Purkinje cell (primary cell): ENCODE results near the gene COL15A1. TPM values are rescaled to one million over a fixed set of nuclear protein-coding genes. Genes with fewer than 3 reads are reported as not detected.

ENCODE experiments used
- polyA plus RNA-seq: library from polyadenylated mRNA; unstranded; fragments of >200 nt; fragmentation: Nextera tagmentation; gene quantifications from 2 replicates; pipeline ENCODE4 v1.2.1, GENCODE V29; 2014

The COL15A1 gene
- 0.04 TPM in 1 of 2 replicates, not detected in the other for polyA plus RNA-seq

GRCh38 chr9:98943682-98944056 lies at the start of gene COL15A1:
Gene COL15A1 (plus strand): TSS chr9:98943907. CDS start chr9:98944062, 155 bp downstream.

GRCh38 chr9:99104459-99105151 lies 160.9 kb downstream of the COL15A1 start, which contains the start of gene TGFBR1:
Gene TGFBR1 (plus strand): TSS chr9:99105113. CDS start chr9:99105206, 93 bp downstream.

Other genes with a start within 250 kb of the COL15A1 start
- gene GABBR2, start 235.0 kb upstream of the COL15A1 start, polyA plus RNA-seq: 204 and 253 TPM in 2 replicates
- 1.5 and 1.7 TPM in 2 replicates for gene ANKS6, start 147.4 kb upstream of the COL15A1 start, polyA plus RNA-seq
- 1.2 TPM in 1 of 2 replicates, not detected in the other for gene GALNT12, start 136.2 kb upstream of the COL15A1 start, polyA plus RNA-seq
- 3.1 and 4.2 TPM in 2 replicates for gene TGFBR1, start 161.2 kb downstream of the COL15A1 start, polyA plus RNA-seq